Erythroblast (primary cell): ENCODE data around the gene MAP2.

Experiments
- GATA1 ChIP-seq: IDR thresholded peaks from 2 replicates; pipeline ENCODE4 v1.6.1; 2011; ENCODE audit warnings: low read depth, mild to moderate bottlenecking, control low read depth, low read length, moderate library complexity
- POLR2A ChIP-seq: IDR thresholded peaks from 2 replicates; pipeline ENCODE4 v1.6.1; 2011; ENCODE audit warnings: mild to moderate bottlenecking, low read length

GRCh38 chr2:209663139-209663538, 239.3 kb downstream of the MAP2 start:
- TF ChIP-seq POLR2A, result no peak
- TF ChIP-seq GATA1, result no peak
